Measurements from ENCODE around the gene SNAPC3.

Gene SNAPC3

GRCh38 chr9:15444141-15444540 lies 21.5 kb downstream of the SNAPC3 start:
- TF ChIP-seq EP300 (IDR thresholded peaks at IDR 0.05; ENCODE audit: borderline replicate concordance) (no peak), ZBTB7A (IDR thresholded peaks at IDR 0.05; ENCODE audit: low read depth) (no peak), CREB1 (IDR thresholded peaks at IDR 0.05; ENCODE audit: low read depth) (no peak), TAF1 (IDR thresholded peaks at IDR 0.05; ENCODE audit: low read depth) (no peak), YY1 (IDR thresholded peaks at IDR 0.05; ENCODE audit: low read depth) (no peak), MAX (IDR thresholded peaks at IDR 0.05) (no peak), RAD21 (IDR thresholded peaks at IDR 0.05; ENCODE audit: low read depth) (no peak), TCF12 (IDR thresholded peaks at IDR 0.05; ENCODE audit: low read depth) (no peak)

- no peak for TF ChIP-seq USF1 (IDR thresholded peaks at IDR 0.05)
- TF ChIP-seq RAD21 (IDR thresholded peaks at IDR 0.05; ENCODE audit: low read depth), result no peak
- no peak for TF ChIP-seq EGR1 (IDR thresholded peaks at IDR 0.05)
- no peak for TF ChIP-seq REST (IDR thresholded peaks at IDR 0.05; ENCODE audit: low read depth)
- no peak for TF ChIP-seq ZBTB7A (IDR thresholded peaks at IDR 0.05; ENCODE audit: low read depth)
- no peak for TF ChIP-seq NFIC (IDR thresholded peaks at IDR 0.05)
- no peak for TF ChIP-seq CEBPB (IDR thresholded peaks at IDR 0.05)
- no peak for TF ChIP-seq TEAD4 (IDR thresholded peaks at IDR 0.05)
- TF ChIP-seq YY1 (IDR thresholded peaks at IDR 0.05; ENCODE audit: low read depth), result no peak
- no peak for TF ChIP-seq MAX (IDR thresholded peaks at IDR 0.05)
- no peak for TF ChIP-seq TCF12 (IDR thresholded peaks at IDR 0.05; ENCODE audit: low read depth)
- TF ChIP-seq TAF1 (IDR thresholded peaks at IDR 0.05; ENCODE audit: low read depth), result no peak
- no peak for TF ChIP-seq FOXM1 (IDR thresholded peaks at IDR 0.05; ENCODE audit: borderline replicate concordance, low read depth)
Observed at GRCh38 chr9:15453956-15454355, 31.3 kb downstream of the SNAPC3 start.

GRCh38 chr9:15461056-15461455 lies 38.4 kb downstream of the SNAPC3 start:
- no peak for TF ChIP-seq YY1 (IDR thresholded peaks at IDR 0.05; ENCODE audit: low read depth)
- TF ChIP-seq CREB1 (IDR thresholded peaks at IDR 0.05; ENCODE audit: low read depth), result no peak
- no peak for TF ChIP-seq TAF1 (IDR thresholded peaks at IDR 0.05; ENCODE audit: low read depth)
- no peak for TF ChIP-seq REST (IDR thresholded peaks at IDR 0.05; ENCODE audit: low read depth)
- no peak for TF ChIP-seq TCF12 (IDR thresholded peaks at IDR 0.05; ENCODE audit: low read depth)

- no peak for TF ChIP-seq TCF12 (IDR thresholded peaks at IDR 0.05; ENCODE audit: low read depth)
- TF ChIP-seq ZBTB7A (IDR thresholded peaks at IDR 0.05; ENCODE audit: low read depth), result no peak
- no peak for TF ChIP-seq USF1 (IDR thresholded peaks at IDR 0.05)
- no peak for TF ChIP-seq NFIC (IDR thresholded peaks at IDR 0.05)
- TF ChIP-seq FOXM1 (IDR thresholded peaks at IDR 0.05; ENCODE audit: borderline replicate concordance, low read depth), result no peak
- no peak for TF ChIP-seq TEAD4 (IDR thresholded peaks at IDR 0.05)
- no peak for TF ChIP-seq YY1 (IDR thresholded peaks at IDR 0.05; ENCODE audit: low read depth)
- TF ChIP-seq EGR1 (IDR thresholded peaks at IDR 0.05), result no peak
- no peak for TF ChIP-seq RAD21 (IDR thresholded peaks at IDR 0.05; ENCODE audit: low read depth)
- TF ChIP-seq CEBPB (IDR thresholded peaks at IDR 0.05), result no peak
- no peak for TF ChIP-seq CREB1 (IDR thresholded peaks at IDR 0.05; ENCODE audit: low read depth)
- TF ChIP-seq TAF1 (IDR thresholded peaks at IDR 0.05; ENCODE audit: low read depth), result no peak
- TF ChIP-seq EP300 (IDR thresholded peaks at IDR 0.05; ENCODE audit: borderline replicate concordance), result no peak
- no peak for TF ChIP-seq MAX (IDR thresholded peaks at IDR 0.05)
Observed at GRCh38 chr9:15461601-15462000, 38.9 kb downstream of the SNAPC3 start.

GRCh38 chr9:15468145-15468544 lies 45.5 kb downstream of the SNAPC3 start:
- TF ChIP-seq MAX (IDR thresholded peaks at IDR 0.05), result no peak
- TF ChIP-seq EP300 (IDR thresholded peaks at IDR 0.05; ENCODE audit: borderline replicate concordance), result no peak
- no peak for TF ChIP-seq REST (IDR thresholded peaks at IDR 0.05; ENCODE audit: low read depth)
- no peak for TF ChIP-seq RAD21 (IDR thresholded peaks at IDR 0.05; ENCODE audit: low read depth)
- no peak for TF ChIP-seq ZBTB7A (IDR thresholded peaks at IDR 0.05; ENCODE audit: low read depth)
- TF ChIP-seq YY1 (IDR thresholded peaks at IDR 0.05; ENCODE audit: low read depth), result no peak
- TF ChIP-seq TAF1 (IDR thresholded peaks at IDR 0.05; ENCODE audit: low read depth), result no peak
- no peak for TF ChIP-seq CREB1 (IDR thresholded peaks at IDR 0.05; ENCODE audit: low read depth)
- TF ChIP-seq FOXM1 (IDR thresholded peaks at IDR 0.05; ENCODE audit: borderline replicate concordance, low read depth), result no peak
- TF ChIP-seq USF1 (IDR thresholded peaks at IDR 0.05), result no peak

Measured in Ishikawa (cell line).